ENCODE results near the gene TDP1.

GRCh38 chr14:90000935-90001334 is 45.2 kb downstream of the TDP1 start:
- TF ChIP-seq CTCF (IDR thresholded peaks at IDR 0.05; ENCODE audit: borderline replicate concordance, extremely low read depth, low read length, poor library complexity, severe bottlenecking), result no peak
- TF ChIP-seq EZH2 (IDR thresholded peaks at IDR 0.05; ENCODE audit: borderline replicate concordance, low read depth, low read length, severe bottlenecking), result no peak
